ENCODE results near the gene CCDC102B. TPM values are rescaled to one million over a fixed set of nuclear protein-coding genes. Genes with fewer than 3 reads are reported as not detected.

The CCDC102B gene
- total RNA-seq, 1 donor from 2014 or later: 8.1 TPM

- no peaks in the 10 kb centered on the region for H3K36me3 Mint-ChIP-seq (ENCODE audit: unreplicated experiment)
- no peaks in the 10 kb centered on the region for H3K9me3 Mint-ChIP-seq (ENCODE audit: unreplicated experiment)
- no peaks in the 10 kb centered on the region for H3K27me3 Mint-ChIP-seq (ENCODE audit: unreplicated experiment)
- H3K4me3 Mint-ChIP-seq (ENCODE audit: unreplicated experiment): no peak overlapping the region
- TF ChIP-seq CTCF (IDR thresholded peaks at IDR 0.05; ENCODE audit: partially characterized antibody, unreplicated experiment): no peak
- H3K27ac Mint-ChIP-seq (ENCODE audit: unreplicated experiment): no peak overlapping the region
- DNase-seq: no peak
- H3K4me1 Mint-ChIP-seq (ENCODE audit: low read depth, unreplicated experiment): peaks cover 10% of the 10 kb centered on the region
These were observed 131.1 kb downstream of the CCDC102B start for GRCh38 chr18:68928762-68929675.

- no peak overlapping the region for H3K4me3 Mint-ChIP-seq (ENCODE audit: unreplicated experiment)
- peaks cover 5% of the 10 kb centered on the region for H3K27me3 Mint-ChIP-seq (ENCODE audit: unreplicated experiment)
These were observed 137.8 kb downstream of the CCDC102B start for GRCh38 chr18:68935686-68936085.

GRCh38 chr18:68937029-68937599 is 139.2 kb downstream of the CCDC102B start:
- H3K9me3 Mint-ChIP-seq (ENCODE audit: unreplicated experiment): peaks cover 7% of the 10 kb centered on the region

More at GRCh38 chr18:68935686-68936085, 137.8 kb downstream of the CCDC102B start:
- no peaks in the 10 kb centered on the region for H3K36me3 Mint-ChIP-seq (ENCODE audit: unreplicated experiment)
- peaks cover 16% of the 10 kb centered on the region for H3K4me1 Mint-ChIP-seq (ENCODE audit: low read depth, unreplicated experiment)
- TF ChIP-seq CTCF (IDR thresholded peaks at IDR 0.05; ENCODE audit: partially characterized antibody, unreplicated experiment): no peak
- no peak for DNase-seq
- peaks cover 7% of the 10 kb centered on the region for H3K9me3 Mint-ChIP-seq (ENCODE audit: unreplicated experiment)
- H3K27ac Mint-ChIP-seq (ENCODE audit: unreplicated experiment): no peak overlapping the region

GRCh38 chr18:68940039-68940438 is 142.2 kb downstream of the CCDC102B start:
- Mint-ChIP-seq H3K4me1 (ENCODE audit: low read depth, unreplicated experiment) (peaks cover 38% of the 10 kb centered on the region), H3K4me3 (ENCODE audit: unreplicated experiment) (peak overlapping the region; percentile 3), H3K27ac (ENCODE audit: unreplicated experiment) (no peak overlapping the region), H3K9me3 (ENCODE audit: unreplicated experiment) (peaks cover 6% of the 10 kb centered on the region), H3K27me3 (ENCODE audit: unreplicated experiment) (peaks cover 6% of the 10 kb centered on the region), H3K36me3 (ENCODE audit: unreplicated experiment) (no peaks in the 10 kb centered on the region)
- no peak for TF ChIP-seq CTCF (IDR thresholded peaks at IDR 0.05; ENCODE audit: partially characterized antibody, unreplicated experiment)
- DNase-seq: no peak

More at GRCh38 chr18:68937029-68937599, 139.2 kb downstream of the CCDC102B start:
- no peak for DNase-seq
- Mint-ChIP-seq H3K4me3 (ENCODE audit: unreplicated experiment) (no peak overlapping the region), H3K27me3 (ENCODE audit: unreplicated experiment) (peaks cover 6% of the 10 kb centered on the region), H3K4me1 (ENCODE audit: low read depth, unreplicated experiment) (peaks cover 22% of the 10 kb centered on the region), H3K36me3 (ENCODE audit: unreplicated experiment) (no peaks in the 10 kb centered on the region), H3K27ac (ENCODE audit: unreplicated experiment) (peak overlapping the region; percentile 93)
- TF ChIP-seq CTCF (IDR thresholded peaks at IDR 0.05; ENCODE audit: partially characterized antibody, unreplicated experiment): no peak

GRCh38 chr18:68940754-68941153 is 142.9 kb downstream of the CCDC102B start:
- Mint-ChIP-seq H3K36me3 (ENCODE audit: unreplicated experiment) (no peaks in the 10 kb centered on the region), H3K27me3 (ENCODE audit: unreplicated experiment) (peaks cover 6% of the 10 kb centered on the region), H3K4me1 (ENCODE audit: low read depth, unreplicated experiment) (peaks cover 35% of the 10 kb centered on the region), H3K27ac (ENCODE audit: unreplicated experiment) (no peak overlapping the region), H3K4me3 (ENCODE audit: unreplicated experiment) (no peak overlapping the region), H3K9me3 (ENCODE audit: unreplicated experiment) (peaks cover 3% of the 10 kb centered on the region)
- no peak for DNase-seq
- no peak for TF ChIP-seq CTCF (IDR thresholded peaks at IDR 0.05; ENCODE audit: partially characterized antibody, unreplicated experiment)
